Cerebellar nuclear complex (tissue), 1 donor: ENCODE measurements around the gene ZYX.
A peak's percentile ranks its signal among the peaks of the same experiment; 100 is the strongest.

Experiments used
- DNase-seq, 2 experiments: peaks; one replicate each; lab custom pipeline; 2025; lab: John Stamatoyannopoulos, UW

ZYX gene

GRCh38 chr7:143362131-143363015 lies 18.8 kb upstream of the ZYX start, which contains the start of gene FAM131B:
FAM131B (minus strand) TSS chr7:143362713; CDS start chr7:143362603, 110 bp downstream.
- DNase-seq = no peak

GRCh38 chr7:143363016-143363937 lies 17.9 kb upstream of the ZYX start:
- no peak for DNase-seq

GRCh38 chr7:143367972-143368371 lies 13.2 kb upstream of the ZYX start:
- no peak for DNase-seq

- no peak for DNase-seq
Measured at GRCh38 chr7:143368387-143368786, 12.8 kb upstream of the ZYX start.

- DNase-seq = no peak
Measured at GRCh38 chr7:143369678-143370651, 11.2 kb upstream of the ZYX start.

GRCh38 chr7:143372070-143372469 lies 9.1 kb upstream of the ZYX start:
- DNase-seq = no peak

- no peak for DNase-seq
Measured at GRCh38 chr7:143373255-143373794, 7.8 kb upstream of the ZYX start.

- no peak for DNase-seq
Measured at GRCh38 chr7:143374561-143374960, 6.6 kb upstream of the ZYX start.

- peak; percentile 12 to 65 for DNase-seq
Measured at GRCh38 chr7:143375298-143376034, 5.7 kb upstream of the ZYX start.

- no peak for DNase-seq
Measured at GRCh38 chr7:143376396-143376795, 4.7 kb upstream of the ZYX start.

GRCh38 chr7:143379611-143380259 lies 1.4 kb upstream of the ZYX start:
- no peak for DNase-seq

- no peak for DNase-seq
Measured at GRCh38 chr7:143380260-143380645, 892 bp upstream of the ZYX start.

- no peak for DNase-seq
Measured at GRCh38 chr7:143381427-143382125, 431 bp downstream of the ZYX start.

- no peak for DNase-seq
Measured at GRCh38 chr7:143382126-143382790, 1.1 kb downstream of the ZYX start.

GRCh38 chr7:143382791-143383641 lies 1.9 kb downstream of the ZYX start:
- no peak for DNase-seq

GRCh38 chr7:143383642-143383957 lies 2.5 kb downstream of the ZYX start:
- DNase-seq = no peak

- DNase-seq = no peak
Measured at GRCh38 chr7:143384148-143384547, 3.0 kb downstream of the ZYX start.
